22Rv1 (cell line): ENCODE measurements around the gene CERS2.

ENCODE experiments used
- H3K27ac ChIP-seq: fragments of 450-650 bp; 2 replicates; pipeline ENCODE4 v1.5.1; 2017
- CTCF ChIP-seq: fragments of 450-650 bp; IDR thresholded peaks from 2 replicates; pipeline ENCODE4 v1.5.1; 2017; ENCODE audit warnings: mild to moderate bottlenecking
- ZFX ChIP-seq: fragments of 450-650 bp; IDR thresholded peaks from 2 replicates; pipeline ENCODE4 v1.6.1; 2017; ENCODE audit warnings: antibody characterized with exemption, borderline replicate concordance

Gene CERS2

DNA sequence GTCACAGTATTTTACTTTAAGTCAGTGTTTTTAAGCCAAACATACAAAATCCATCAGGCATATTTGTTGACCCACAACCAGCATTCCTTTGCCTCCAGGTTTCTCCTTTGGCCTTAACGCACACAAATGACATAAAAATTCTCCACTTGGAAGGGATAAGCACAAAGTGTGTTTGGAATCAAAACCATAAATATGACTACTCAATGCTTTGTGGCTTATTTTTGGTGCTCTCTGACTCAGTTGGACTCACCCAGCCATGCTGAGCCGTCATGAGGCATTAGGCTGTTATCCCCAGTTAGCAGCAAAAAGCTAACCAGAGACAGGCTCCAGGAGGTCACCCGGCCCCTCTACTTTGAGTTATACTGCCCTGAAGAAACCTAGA, 34.6 kb upstream of the CERS2 start:
- TF ChIP-seq ZFX (no peak), CTCF (no peak)
- peak overlapping the region; percentile 84 for H3K27ac ChIP-seq

GRCh38 chr1:151008244-151009205, 33.9 kb upstream of the CERS2 start, which contains the start of gene PRUNE1:
TSS of gene PRUNE1 (plus strand) at chr1:151008449. CDS start at chr1:151008633, 184 bp downstream.
- H3K27ac ChIP-seq, result peak within 1 kb of the TSS; percentile 84
- no peak for TF ChIP-seq CTCF
- no peak for TF ChIP-seq ZFX

DNA sequence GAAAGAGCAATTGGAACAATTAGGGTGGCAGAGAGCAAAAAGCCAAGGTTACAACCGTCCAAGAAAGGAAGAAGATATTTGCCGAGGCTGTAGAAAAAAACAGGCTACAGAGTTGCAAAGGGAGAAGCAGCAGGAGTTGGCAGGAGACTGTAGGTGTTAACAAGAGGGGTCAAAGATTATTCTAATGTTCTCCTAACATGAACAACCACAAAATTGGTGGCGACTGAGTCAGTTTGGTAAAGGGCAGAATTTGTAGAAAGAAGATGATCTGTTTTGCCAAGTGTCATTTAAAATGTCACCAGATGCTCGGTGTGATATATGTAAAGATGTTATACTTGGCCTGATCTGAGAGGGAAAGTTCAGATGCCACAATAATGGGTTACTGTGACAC, 33.2 kb upstream of the CERS2 start:
- TF ChIP-seq ZFX (no peak), CTCF (no peak)
- peak overlapping the region; percentile 84 for H3K27ac ChIP-seq

DNA sequence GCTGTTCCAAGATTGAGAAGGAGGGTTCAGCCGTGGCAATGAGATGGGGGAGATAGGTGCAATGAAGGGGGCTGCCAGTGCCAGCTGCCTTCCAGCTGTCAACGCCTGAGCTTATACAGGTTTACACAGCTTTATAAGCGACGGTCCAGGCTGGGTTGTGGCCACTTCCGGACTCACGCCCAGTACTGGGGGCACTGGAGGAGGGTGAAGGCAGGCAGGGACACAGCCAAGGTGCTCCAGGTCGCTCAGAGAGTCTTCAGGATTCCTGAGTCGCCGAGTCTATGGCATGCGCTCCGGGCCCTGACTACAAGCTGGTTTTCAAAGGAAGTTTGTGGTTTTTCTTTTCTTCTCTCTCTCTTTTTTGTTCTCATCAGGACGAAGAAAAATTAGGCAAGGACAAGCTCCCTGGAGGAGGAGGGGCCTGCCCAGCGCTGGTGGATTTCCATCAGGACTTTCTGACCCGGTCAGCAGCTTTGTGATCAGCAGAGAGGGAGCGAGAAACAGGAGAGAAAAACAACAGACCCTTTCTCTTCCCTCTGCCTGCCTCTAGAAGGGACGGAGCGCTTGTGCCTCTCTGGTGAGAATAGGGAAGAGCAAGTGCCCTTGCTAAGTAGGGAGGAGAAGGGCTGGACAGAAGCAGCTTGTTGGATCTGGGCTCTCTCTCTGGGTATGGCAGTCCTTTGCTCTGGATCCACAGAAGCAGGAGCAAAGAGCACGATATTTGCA, 31.9 kb upstream of the CERS2 start, which contains the start of gene MINDY1:
MINDY1 (minus strand) TSS at position 576 of the 726 bp plus-strand sequence. CDS start 4,285 bp downstream, outside the sequence.
- peak within 1 kb of the TSS; percentile 84 for H3K27ac ChIP-seq
- TF ChIP-seq CTCF, result peak; percentile 70
- TF ChIP-seq ZFX, result no peak

DNA sequence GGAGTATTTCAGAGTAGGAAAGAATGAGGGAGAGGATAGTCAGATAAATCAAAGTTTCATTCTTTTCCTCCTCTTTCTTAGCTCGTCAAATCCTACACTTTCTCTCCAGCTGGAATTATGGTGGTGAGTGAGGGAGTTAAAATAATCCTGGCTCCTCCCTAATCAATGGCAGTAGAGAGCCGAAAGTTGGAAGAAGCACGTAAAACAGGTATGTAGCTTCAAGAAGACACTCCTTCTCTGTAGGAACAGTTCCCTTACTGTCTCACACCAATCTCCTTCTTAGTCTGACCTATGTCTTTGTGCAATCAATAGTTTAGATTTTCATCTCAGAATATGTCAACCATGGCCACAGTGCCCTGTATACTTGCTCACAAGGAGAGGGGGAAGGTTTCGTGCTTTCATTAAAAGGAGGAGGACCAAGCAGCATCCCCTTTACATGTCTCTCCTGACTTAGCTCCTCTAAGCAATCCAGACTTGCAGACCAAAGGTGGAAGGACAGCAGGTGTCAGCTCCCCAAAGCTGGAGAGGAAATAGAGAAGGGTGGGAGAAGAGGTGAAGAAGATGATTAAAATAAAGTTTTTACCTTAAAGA, 31.2 kb upstream of the CERS2 start:
- TF ChIP-seq CTCF (no peak), ZFX (no peak)
- H3K27ac ChIP-seq, result peak overlapping the region; percentile 84

GRCh38 chr1:151003180-151003579, 28.5 kb upstream of the CERS2 start:
- TF ChIP-seq ZFX, result no peak
- TF ChIP-seq CTCF, result no peak
- H3K27ac ChIP-seq, result no peak overlapping the region
